HG03039 (cell line): ENCODE data around the gene DRICH1.
"Not testable (repeated sequence)": the region's sequence is repeated elsewhere in the genome, so short reads cannot be mapped to it uniquely, and the experiment has no call there.

Source experiments
- ATAC-seq: cut with Tn5 transposase; IDR thresholded peaks from one replicate; pipeline ENCODE4 v1.9.1; 2021; ENCODE audit warnings: mild to moderate bottlenecking, moderate library complexity; ENCODE audit not compliant: unreplicated experiment

The DRICH1 gene

GRCh38 chr22:23632178-23632577 is at the start of gene DRICH1:
TSS of gene DRICH1 (minus strand) at chr22:23632321. CDS start at chr22:23632023, 298 bp downstream.
- no peak for ATAC-seq

DNA sequence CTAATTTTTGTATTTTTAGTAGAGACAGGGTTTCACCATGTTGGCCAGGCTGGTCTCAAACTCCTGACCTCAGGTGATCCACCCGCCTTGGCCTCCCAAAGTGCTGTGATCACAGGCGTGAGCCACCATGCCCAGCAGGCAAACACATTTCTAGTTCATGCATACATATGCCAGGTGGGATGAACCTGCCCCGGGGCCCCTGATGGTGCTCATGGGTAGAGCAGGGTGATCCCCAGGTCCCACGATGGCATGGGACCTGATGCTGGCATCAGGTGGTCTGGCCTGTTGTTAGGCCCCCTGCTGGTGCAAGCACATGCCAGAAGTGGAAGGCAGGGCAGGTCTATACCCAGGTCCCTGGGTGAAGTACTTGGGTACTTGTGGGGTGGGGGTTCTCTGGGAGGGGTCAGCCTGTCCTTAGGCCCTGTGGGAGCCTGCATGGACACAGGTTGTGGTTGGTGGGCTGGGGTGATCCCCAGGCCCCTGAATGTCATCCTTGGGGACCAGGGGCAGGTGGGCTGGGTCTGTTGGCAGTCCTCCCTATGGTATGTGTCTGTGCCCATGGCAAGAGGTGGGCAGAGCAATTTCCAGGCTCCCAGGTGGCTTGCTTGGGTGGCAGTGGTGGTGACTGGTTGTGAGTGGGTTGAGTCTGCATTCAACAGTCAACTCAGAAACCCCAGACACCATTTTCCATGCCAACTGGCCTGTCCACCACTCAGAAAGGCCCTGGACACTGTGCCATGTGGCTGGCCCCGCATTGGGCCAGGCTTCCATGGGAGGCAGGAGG is 49.1 kb upstream of the DRICH1 start:
- ATAC-seq, result no peak

GRCh38 chr22:23678133-23678532 is 46.0 kb upstream of the DRICH1 start:
- no peak for ATAC-seq

GRCh38 chr22:23677701-23677995 is 45.5 kb upstream of the DRICH1 start:
- ATAC-seq, result no peak

- not testable (repeated sequence) for ATAC-seq
Observed at GRCh38 chr22:23676841-23677700, 45.0 kb upstream of the DRICH1 start.

DNA sequence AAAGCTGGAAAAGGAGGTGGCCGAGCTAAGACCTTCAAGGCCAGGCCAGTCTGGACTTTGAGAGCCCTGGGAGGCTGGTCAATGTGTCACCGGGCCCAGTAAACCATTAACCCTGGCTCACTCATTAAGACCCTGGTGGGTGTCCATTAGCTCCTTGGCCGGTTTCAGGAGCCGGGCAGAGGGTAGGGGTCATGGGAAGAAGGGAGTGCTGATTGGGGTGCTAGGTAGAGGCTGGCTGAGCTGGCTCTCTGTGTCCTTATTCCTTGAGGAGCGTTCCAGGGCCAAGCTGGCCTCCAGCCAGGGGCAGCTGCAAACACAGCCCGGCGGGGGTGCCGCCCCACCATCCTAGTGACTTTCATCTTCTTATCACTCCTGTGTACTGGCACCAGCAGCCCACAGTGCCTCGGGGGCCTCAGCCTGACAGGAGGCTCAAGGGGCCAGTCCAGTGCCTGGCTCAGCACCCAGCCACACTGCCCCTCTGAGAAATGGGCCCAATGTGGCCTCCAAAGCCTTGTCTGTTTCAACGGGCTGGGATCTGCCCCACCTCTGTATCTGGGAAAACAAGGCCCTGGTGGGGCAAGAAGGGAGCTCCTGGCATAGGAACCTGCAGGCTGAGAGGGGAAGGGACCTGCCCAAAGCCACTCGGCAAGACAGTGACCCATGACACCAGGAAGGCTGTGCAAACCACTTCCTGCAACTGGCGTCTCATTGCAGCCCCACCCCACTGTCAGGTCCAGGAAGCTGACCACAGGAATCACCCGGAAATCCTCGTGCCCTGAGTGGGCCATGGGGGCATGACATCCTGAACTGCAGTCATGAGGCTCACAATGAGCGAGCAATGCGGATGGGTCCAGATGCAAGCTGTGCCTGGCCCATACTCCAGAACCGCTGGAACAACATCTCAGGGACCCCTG is 43.6 kb upstream of the DRICH1 start:
- ATAC-seq, result no peak

DNA sequence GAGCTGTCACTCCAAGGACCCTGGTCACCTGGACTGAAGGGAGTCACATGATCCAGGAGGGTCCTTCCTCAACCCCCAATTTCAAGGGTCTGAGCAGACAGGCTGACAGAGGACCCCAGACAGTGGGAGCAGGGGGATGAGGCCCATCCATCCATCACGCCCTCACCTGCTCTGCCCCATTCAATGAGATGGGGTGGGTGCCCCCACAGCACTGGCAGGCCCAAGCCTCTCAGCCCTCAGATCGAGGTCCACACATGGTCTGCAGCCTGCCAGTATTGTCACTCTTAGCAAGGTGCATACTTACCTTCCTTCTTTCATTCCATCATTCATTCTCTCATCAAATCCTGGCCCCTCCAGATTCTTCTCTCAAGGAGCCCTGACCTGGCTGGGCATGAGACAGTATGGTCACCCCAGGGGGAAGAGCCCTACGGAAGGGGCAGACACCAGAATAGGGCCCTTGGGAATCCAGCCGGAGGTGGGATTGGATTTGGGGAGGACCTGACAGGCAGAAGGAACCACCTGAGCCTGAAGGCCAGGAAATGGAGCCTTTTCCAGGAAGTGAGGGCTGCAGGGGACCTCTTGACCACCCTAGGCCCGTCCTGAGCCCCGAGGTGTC is 42.9 kb upstream of the DRICH1 start:
- not testable (repeated sequence) for ATAC-seq

GRCh38 chr22:23673826-23674690 is 41.9 kb upstream of the DRICH1 start:
- no peak for ATAC-seq

- no peak for ATAC-seq
Observed at GRCh38 chr22:23673050-23673620, 41.0 kb upstream of the DRICH1 start.

DNA sequence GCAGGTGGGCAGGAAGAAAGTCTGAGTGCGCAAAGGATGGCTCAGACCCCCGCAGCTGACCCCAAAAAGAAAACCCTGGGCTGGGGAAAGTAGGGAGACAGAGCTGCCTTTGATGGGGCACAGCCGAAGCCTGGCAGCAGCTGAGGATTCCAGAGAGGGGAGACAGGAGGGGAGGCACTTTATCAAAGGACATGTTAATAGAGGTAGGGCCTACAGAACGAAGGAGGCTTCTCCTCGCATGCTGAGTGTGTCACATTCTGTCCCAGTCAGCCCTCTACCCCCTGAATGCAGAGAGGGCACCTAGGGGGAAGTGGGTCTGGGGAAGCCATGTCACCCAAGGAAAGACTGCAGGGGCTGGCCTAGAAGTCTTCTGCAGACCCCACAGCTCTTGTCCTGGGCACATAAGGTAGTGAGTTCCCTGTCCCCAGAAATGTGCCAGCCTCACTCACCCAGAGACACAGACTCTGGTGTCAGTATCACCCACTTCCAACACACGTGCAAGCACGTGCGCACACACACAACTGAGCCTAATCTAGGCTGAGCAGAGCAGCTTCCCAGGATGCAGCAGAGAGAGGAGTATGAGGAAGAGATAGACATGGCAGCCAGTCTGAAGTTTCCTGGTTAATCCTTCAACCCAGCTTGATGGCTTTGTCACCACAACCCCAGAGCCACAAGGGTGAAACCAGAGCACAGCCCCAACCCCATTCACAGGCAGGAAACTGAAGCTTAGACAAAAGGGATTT is 40.4 kb upstream of the DRICH1 start:
- not testable (repeated sequence) for ATAC-seq

GRCh38 chr22:23671387-23671786 is 39.3 kb upstream of the DRICH1 start:
- ATAC-seq, result not testable (repeated sequence)

DNA sequence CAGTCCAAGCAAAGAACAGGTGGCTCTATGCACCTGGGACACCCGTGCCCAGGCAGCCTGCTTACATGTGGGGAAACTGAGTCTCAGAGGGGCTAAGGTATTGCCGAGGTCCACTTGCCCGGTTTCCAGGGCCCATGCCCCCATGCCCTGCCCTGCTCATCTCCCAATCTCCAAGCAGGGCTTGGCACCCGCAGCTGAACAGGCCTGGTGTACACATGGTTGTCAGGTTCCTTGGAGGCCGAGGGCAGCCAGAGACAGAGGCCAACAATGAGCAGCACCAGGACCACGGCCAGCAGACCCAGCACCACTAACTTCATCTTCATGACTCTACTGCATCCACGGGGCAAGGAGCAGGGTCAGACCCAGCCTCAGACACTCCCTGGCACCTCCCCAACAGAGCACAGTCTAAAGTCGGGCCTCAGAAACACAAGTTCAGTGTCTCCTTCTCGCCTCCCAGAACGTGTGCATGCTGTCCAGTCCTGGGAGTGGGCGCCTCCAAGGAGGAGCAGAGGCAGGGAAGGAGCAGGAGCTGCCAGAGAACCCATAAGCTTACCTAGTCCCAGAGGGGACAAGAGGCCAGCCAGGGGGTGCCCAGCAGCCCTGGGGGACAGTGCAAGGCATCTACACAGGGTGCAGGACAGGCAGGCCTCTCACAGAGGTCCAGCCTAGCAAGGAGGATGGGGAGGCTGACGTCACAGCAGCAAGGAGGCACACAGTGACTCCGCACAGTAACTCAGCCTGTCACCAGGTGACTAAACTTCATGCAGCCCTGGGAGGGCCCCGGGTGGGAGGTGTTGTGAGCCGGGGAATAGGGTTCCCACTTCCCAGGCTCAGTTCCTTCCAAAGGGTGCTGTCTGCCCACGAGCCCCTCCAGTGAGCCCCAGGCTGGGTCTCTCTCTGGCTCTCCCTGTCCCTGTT is 38.5 kb upstream of the DRICH1 start:
- ATAC-seq, result no peak

DNA sequence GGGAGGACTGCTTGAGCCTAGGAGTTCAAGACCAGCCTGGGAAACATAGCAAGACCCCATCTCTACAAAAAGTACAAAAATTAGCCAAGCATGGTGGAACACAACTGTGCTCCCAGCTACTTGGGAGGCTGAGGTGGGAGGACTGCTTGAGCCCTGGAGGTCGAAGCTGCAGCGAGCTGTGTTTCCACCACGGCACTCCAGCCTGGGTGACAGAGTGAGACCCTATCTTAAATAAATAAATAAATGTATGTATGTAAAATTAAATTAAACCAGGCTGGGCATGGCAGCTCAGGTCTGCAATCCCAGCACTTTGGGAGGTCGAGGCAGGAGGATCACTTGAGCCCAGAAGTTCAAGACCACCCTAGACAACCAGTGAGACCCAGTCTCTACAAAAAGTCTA is 28.3 kb upstream of the DRICH1 start:
- ATAC-seq, result not testable (repeated sequence)

GRCh38 chr22:23657727-23658126 is 25.6 kb upstream of the DRICH1 start:
- ATAC-seq, result no peak

- no peak for ATAC-seq
Observed at GRCh38 chr22:23655891-23656475, 23.9 kb upstream of the DRICH1 start.

- no peak for ATAC-seq
Observed at GRCh38 chr22:23652711-23653110, 20.6 kb upstream of the DRICH1 start.

- no peak for ATAC-seq
Observed at GRCh38 chr22:23652286-23652685, 20.2 kb upstream of the DRICH1 start.
